HEK293T (cell line): ENCODE results near the gene MEIOSIN.

Source experiments
- CTCF ChIA-PET: fragments of 350-600 bp; formaldehyde crosslinking; extraction: SDS; loops from one replicate; lab custom pipeline; 2021; ENCODE audit warnings: antibody characterized with exemption, inconsistent platforms; lab: Yijun Ruan, JAX
- POLR2A ChIA-PET: fragments of 350-600 bp; formaldehyde crosslinking; extraction: SDS; loops from one replicate; lab custom pipeline; 2020; ENCODE audit warnings: antibody characterized with exemption, inconsistent platforms; lab: Yijun Ruan, JAX
- DNase-seq: peaks from one replicate; pipeline ENCODE4 v3.0.0; 2012; ENCODE audit warnings: mixed read lengths; ENCODE audit errors: extremely low spot score
- ARNT ChIP-seq: fragments of 450-650 bp; IDR thresholded peaks from 2 replicates; pipeline ENCODE4 v1.6.1; 2017; ENCODE audit warnings: mild to moderate bottlenecking
- BHLHE40 ChIP-seq: fragments of 450-650 bp; IDR thresholded peaks from 2 replicates; pipeline ENCODE4 v1.6.1; 2016; ENCODE audit warnings: mild to moderate bottlenecking, moderate library complexity, borderline replicate concordance
- CTBP1 ChIP-seq: fragments of 450-650 bp; IDR thresholded peaks from 2 replicates; pipeline ENCODE4 v1.6.1; 2016; ENCODE audit warnings: borderline replicate concordance
- ELF4 ChIP-seq: fragments of 450-650 bp; IDR thresholded peaks from 2 replicates; pipeline ENCODE4 v1.6.1; 2017; ENCODE audit warnings: antibody characterized with exemption
- FOXA1 ChIP-seq: fragments of 450-650 bp; IDR thresholded peaks from 2 replicates; pipeline ENCODE4 v1.6.1; 2016; ENCODE audit warnings: mild to moderate bottlenecking
- FOXK2 ChIP-seq: fragments of 450-650 bp; IDR thresholded peaks from 2 replicates; pipeline ENCODE4 v1.6.1; 2016; ENCODE audit warnings: mild to moderate bottlenecking
- FOXM1 ChIP-seq: fragments of 450-650 bp; IDR thresholded peaks from 2 replicates; pipeline ENCODE4 v1.6.1; 2017; ENCODE audit warnings: mild to moderate bottlenecking, borderline replicate concordance
- HDGF ChIP-seq: fragments of 450-650 bp; IDR thresholded peaks from 2 replicates; pipeline ENCODE4 v1.6.1; 2017; ENCODE audit warnings: antibody characterized with exemption, borderline replicate concordance
- L3MBTL2 ChIP-seq: fragments of 450-650 bp; conservative IDR thresholded peaks from 2 replicates; pipeline ENCODE4 v1.6.1; 2016; ENCODE audit warnings: mild to moderate bottlenecking
- LEF1 ChIP-seq: fragments of 450-650 bp; IDR thresholded peaks from 2 replicates; pipeline ENCODE4 v1.6.1; 2017; ENCODE audit warnings: mild to moderate bottlenecking, borderline replicate concordance
- NFRKB ChIP-seq: fragments of 450-650 bp; IDR thresholded peaks from 2 replicates; pipeline ENCODE4 v1.6.1; 2016; ENCODE audit warnings: mild to moderate bottlenecking, moderate library complexity
- PKNOX1 ChIP-seq: fragments of 450-650 bp; IDR thresholded peaks from 2 replicates; pipeline ENCODE4 v1.6.1; 2016
- SP1 ChIP-seq: fragments of 450-650 bp; IDR thresholded peaks from 2 replicates; pipeline ENCODE4 v1.6.1; 2017
- SUZ12 ChIP-seq: fragments of 450-650 bp; IDR thresholded peaks from 2 replicates; pipeline ENCODE4 v1.6.1; 2016; ENCODE audit warnings: mild to moderate bottlenecking
- TARDBP ChIP-seq: fragments of 450-650 bp; IDR thresholded peaks from 2 replicates; pipeline ENCODE4 v1.6.1; 2016
- ZNF384 ChIP-seq: fragments of 450-650 bp; IDR thresholded peaks from 2 replicates; pipeline ENCODE4 v1.6.1; 2016

Gene MEIOSIN

GRCh38 chr19:45780448-45781213 is 47.4 kb downstream of the MEIOSIN start:
- TF ChIP-seq FOXK2 (no peak), FOXA1 (no peak), SP1 (no peak), LEF1 (no peak)
- POLR2A ChIA-PET = interaction anchor here (2.4 kb wide), 1 partner anchor 8 kb away, joined by 9 read pairs; no protein-coding TSS in a partner anchor
- DNase-seq = no peak
- CTCF ChIA-PET = no interaction called here

- TF ChIP-seq ZNF384 = no peak
- TF ChIP-seq NFRKB = no peak
- TF ChIP-seq PKNOX1 = no peak
- no peak for TF ChIP-seq BHLHE40
- TF ChIP-seq CTBP1 = no peak
- no peak for TF ChIP-seq HDGF
- no peak for TF ChIP-seq TARDBP
- TF ChIP-seq SUZ12 = no peak
- TF ChIP-seq FOXK2 = no peak
- TF ChIP-seq FOXA1 = no peak
- TF ChIP-seq LEF1 = no peak
- TF ChIP-seq ELF4 = no peak
- TF ChIP-seq FOXM1 = no peak
- TF ChIP-seq SP1 = no peak
- no peak for TF ChIP-seq ARNT
- no peak for TF ChIP-seq L3MBTL2
- DNase-seq = no peak
- ChIA-PET CTCF (no interaction called here), POLR2A (interaction anchor here (1.5 to 2.4 kb wide), 2 partner anchors 9 to 14 kb away, joined by 5 to 9 read pairs; no protein-coding TSS in a partner anchor)
Measured at GRCh38 chr19:45781214-45782161, 48.2 kb downstream of the MEIOSIN start.

GRCh38 chr19:45782162-45782691 is 49.0 kb downstream of the MEIOSIN start, which contains the start of gene DMPK:
TSS of gene DMPK (minus strand) at chr19:45782490. CDS start at chr19:45782352, 138 bp downstream.
- DNase-seq = no peak
- ChIA-PET CTCF (interaction anchor here (0.9 kb wide), 1 partner anchor 17 kb away, joined by 4 read pairs; no protein-coding TSS in a partner anchor), POLR2A (interaction anchor here (0.7 to 2.4 kb wide), 4 partner anchors 10 to 90 kb away, joined by 3 to 9 read pairs (median 4); partner anchors contain the start of genes SIX5 and SNRPD2)
- no peak for TF ChIP-seq ARNT
- no peak for TF ChIP-seq FOXM1
- TF ChIP-seq SUZ12 = no peak
- no peak for TF ChIP-seq FOXK2
- no peak for TF ChIP-seq PKNOX1
- TF ChIP-seq NFRKB = no peak
- TF ChIP-seq BHLHE40 = no peak
- TF ChIP-seq HDGF = no peak
- no peak for TF ChIP-seq LEF1
- no peak for TF ChIP-seq TARDBP
- TF ChIP-seq ELF4 = no peak
- TF ChIP-seq ZNF384 = no peak
- TF ChIP-seq SP1 = no peak
- TF ChIP-seq L3MBTL2 = no peak
- TF ChIP-seq CTBP1 = no peak
- TF ChIP-seq FOXA1 = no peak

- TF ChIP-seq BHLHE40 (no peak), ZNF384 (peak; percentile 67)
- POLR2A ChIA-PET = interaction anchor here (0.7 to 2.4 kb wide), 4 partner anchors 11 to 91 kb away, joined by 3 to 9 read pairs (median 4); partner anchors contain the start of genes SIX5 and SNRPD2
- DNase-seq = no peak
- CTCF ChIA-PET = interaction anchor here (0.6 to 0.9 kb wide), 2 partner anchors 12 to 16 kb away, joined by 3 to 4 read pairs; no protein-coding TSS in a partner anchor
Measured at GRCh38 chr19:45782820-45783785, 49.9 kb downstream of the MEIOSIN start.

- DNase-seq = no peak
- no peak for TF ChIP-seq ELF4
- TF ChIP-seq NFRKB = no peak
- TF ChIP-seq SUZ12 = no peak
- CTCF ChIA-PET = interaction anchor here (0.6 to 1.2 kb wide), 2 partner anchors 15 to 106 kb away, joined by 4 read pairs; no protein-coding TSS in a partner anchor
- POLR2A ChIA-PET = no interaction called here
Measured at GRCh38 chr19:45784096-45784495, 50.9 kb downstream of the MEIOSIN start.
